ENCODE results near the gene ACP6.
A peak's percentile ranks its signal among the peaks of the same experiment; 100 is the strongest.
"Not testable (repeated sequence)": the region's sequence is repeated elsewhere in the genome, so short reads cannot be mapped to it uniquely, and the experiment has no call there.

The ACP6 gene

DNA sequence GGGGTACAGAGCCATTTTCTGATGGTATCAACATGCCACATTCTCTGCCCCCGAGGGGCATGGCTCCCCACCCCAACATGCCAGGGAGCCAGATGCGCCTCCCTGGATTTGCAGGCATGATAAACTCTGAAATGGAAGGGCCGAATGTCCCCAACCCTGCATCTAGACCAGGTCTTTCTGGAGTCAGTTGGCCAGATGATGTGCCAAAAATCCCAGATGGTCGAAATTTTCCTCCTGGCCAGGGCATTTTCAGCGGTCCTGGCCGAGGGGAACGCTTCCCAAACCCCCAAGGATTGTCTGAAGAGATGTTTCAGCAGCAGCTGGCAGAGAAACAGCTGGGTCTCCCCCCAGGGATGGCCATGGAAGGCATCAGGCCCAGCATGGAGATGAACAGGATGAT lies 50.6 kb downstream of the ACP6 start:
- DNase-seq = no peak

DNA sequence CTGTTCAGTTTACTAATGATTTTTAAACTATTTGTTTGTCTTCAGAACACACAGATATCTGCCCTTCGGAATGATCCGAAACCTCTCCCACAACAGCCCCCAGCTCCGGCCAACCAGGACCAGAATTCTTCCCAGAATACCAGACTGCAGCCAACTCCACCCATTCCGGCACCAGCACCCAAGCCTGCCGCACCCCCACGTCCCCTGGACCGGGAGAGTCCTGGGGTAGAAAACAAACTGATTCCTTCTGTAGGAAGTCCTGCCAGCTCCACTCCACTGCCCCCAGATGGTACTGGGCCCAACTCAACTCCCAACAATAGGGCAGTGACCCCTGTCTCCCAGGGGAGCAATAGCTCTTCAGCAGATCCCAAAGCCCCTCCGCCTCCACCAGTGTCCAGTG lies 51.6 kb downstream of the ACP6 start:
- no peak for DNase-seq

DNA sequence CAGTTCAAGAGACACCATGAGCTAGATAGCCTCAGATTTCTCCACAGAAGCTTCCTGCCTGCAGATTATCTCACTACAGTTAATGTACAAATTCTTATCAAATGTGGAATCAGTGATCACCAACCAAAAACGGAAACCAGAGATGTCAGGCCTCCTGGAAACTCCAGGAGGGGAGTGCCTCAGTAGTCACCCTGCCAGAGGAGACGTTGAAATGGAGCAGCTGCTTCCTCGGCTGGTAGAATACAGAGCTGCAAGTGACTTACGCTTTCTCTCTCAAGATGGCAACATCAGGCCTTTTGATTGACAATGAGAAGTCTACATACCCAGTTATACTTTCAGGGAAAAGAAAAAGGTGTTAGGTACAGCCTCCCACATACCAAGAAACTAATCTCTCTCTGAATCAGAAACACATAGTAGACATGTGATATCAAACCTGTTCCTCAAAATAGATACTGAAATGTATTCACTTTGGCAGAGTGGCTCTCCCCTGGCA lies 52.2 kb downstream of the ACP6 start:
- peak; percentile 65 for DNase-seq

DNA sequence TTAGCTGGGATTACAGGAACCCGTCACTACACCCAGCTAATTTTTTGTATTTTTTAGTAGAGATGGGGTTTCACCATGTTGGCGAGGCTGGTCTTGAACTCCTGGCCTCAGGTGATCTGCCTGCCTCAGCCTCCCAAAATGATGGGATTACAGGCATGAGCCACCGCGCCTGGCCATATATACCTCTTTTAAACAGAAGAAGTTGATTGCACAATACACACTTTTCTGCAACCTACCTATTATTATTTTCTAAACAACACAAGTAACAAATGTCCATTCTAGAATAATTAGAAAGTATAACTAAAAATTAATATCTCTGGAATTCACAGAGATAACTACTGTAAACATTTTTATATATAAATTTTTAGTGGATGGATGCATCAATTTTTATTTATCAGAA lies 55.4 kb downstream of the ACP6 start:
- not testable (repeated sequence) for DNase-seq

DNA sequence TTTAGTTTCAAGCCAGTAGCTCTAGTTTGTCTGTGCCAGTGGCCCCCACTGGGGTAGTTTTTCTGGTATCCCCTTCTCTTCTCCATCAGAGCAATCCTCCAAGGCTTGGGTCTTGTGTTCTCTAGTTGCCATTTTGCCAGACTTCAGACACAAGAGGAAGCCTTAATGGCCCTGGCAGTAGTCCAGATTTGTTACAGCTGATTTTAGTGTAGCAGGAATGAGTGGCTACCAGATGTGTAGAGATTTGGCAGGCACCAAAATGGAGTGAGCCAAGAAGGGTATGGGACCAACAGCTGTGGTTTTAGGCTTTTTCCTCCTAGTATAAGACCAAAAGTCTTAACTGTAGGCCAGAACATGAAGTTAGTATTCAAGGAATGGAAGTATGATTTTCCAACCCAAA lies 56.8 kb downstream of the ACP6 start:
- no peak for DNase-seq

DNA sequence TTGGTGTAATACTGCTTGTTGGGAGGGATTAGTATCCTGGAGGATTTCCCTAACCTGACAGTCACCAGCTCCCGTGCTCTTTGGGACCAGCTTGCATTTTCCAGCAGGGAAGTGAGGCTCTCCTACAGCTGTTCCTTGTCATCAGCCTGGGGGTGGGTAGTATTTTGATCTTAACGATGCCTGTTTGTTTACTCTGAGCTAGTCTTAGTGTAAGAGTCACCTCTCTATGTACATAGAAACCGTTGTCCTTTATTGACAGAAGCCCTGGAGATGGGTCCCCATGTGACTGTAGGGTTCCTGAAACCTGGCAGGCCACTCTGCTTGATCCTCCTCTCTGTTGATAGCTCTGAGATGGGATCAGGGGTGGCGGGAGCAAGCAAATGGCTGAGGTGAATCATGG lies 58.0 kb downstream of the ACP6 start:
- no peak for DNase-seq

DNA sequence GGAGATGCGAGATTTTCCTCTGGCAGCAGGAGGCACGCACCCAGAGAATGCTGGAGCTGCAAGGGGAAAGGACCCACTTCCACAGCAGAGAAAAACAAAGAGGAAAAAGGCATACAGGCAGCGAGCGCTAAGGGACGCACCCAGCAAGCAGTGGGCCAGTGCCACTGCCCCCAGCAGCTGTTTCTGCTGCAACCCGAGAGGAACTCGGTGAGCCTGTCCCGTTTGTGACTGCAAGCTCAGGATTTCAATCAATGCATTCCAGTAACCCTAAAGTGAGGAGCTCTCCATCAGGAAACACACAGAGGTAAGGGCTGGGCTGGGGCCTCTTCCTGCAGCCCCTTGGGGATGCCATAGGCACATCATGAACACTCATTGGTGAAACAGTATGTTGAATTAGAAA lies 58.7 kb downstream of the ACP6 start:
- no peak for DNase-seq

GRCh38 chr1:147611021-147611426 lies 59.3 kb downstream of the ACP6 start:
- no peak for DNase-seq

GRCh38 chr1:147609358-147609757 lies 61.0 kb downstream of the ACP6 start:
- no peak for DNase-seq

DNA sequence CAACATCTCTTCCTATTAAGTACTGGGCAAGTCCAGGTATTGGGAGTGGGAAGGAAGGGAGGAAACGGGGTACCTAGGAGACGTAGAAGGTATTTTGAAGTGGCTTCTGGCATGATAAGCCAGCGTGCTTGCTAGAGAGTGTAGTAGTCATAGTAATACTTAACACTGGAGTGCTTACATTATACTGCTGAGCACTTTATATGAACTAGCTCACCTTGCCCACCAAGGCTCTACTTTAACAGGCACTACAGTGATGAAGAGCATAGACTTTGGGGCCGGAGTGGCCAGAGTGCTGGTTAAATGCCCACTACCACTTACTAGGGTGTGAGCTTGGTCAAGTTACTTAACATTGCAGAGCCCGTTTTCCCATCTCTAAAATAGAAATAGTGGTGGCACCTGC lies 61.7 kb downstream of the ACP6 start:
- DNase-seq = no peak

GRCh38 chr1:147605591-147605990 lies 64.7 kb downstream of the ACP6 start:
- no peak for DNase-seq

DNA sequence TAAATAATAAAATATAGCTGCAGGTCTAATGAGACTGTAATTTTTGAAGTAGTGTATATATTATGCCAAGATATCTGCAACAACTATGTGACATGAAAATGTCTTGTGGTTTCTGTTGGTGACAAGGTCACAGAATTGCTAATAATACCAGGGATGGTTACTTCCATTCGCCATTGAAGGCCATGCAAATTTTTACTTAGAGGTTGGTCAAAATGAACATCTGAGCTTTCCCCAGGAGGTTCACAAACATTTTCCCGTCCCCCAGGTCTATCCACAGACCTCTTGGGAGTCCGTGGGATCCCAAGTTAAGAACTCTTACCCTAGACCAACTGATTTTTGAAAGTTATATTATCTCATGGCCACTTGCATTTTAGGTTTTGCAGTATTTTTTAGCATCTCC lies 66.3 kb downstream of the ACP6 start:
- no peak for DNase-seq

DNA sequence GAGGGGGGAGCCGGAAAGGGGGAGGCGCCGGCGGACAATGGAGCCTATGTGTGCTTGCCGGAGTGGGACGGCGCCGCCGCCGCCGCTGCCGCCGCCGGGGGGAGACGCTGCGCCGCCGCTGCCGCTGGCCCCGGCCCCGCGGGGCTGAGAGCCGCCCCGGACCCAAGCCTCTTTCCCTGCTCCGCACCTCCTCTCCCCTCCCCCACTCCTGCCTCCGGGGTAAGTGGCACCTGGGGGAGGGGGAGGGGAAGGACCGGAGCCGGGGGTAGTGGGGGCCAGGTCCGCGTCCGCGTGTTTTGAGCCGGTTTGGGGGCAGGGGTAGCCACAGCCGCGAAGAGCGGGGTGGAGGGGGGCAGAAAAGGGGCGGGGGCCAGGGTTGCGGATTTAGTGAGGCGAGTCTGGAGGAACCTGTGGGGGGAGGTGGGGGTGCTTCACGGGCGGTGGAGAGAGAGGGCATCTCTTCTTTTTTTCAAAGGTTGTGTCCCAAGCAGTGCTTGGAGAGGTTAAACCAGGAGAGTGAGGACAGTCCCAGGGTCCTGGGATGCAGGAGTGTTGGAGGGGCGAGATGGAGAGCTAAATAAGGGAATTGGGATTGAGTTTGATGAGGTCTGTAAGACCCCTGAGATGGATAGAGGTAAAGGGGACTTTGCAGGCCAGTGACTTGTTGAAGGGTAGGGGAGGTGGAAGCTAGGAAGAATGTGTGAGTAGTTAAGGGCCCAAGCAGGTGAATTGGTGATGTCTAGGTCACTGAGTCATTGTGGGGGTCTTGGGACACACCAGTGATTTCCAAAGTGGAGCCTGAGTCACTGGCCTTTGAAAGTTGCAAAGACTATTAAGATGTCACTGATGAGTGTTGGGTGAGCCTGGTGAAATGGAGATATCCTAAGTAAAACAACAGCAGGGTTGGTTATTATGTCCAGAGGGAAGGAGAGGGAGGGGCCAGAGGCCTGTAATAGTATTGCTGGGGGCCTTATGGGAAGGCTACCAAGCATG lies 69.9 kb downstream of the ACP6 start:
- DNase-seq = no peak

DNA sequence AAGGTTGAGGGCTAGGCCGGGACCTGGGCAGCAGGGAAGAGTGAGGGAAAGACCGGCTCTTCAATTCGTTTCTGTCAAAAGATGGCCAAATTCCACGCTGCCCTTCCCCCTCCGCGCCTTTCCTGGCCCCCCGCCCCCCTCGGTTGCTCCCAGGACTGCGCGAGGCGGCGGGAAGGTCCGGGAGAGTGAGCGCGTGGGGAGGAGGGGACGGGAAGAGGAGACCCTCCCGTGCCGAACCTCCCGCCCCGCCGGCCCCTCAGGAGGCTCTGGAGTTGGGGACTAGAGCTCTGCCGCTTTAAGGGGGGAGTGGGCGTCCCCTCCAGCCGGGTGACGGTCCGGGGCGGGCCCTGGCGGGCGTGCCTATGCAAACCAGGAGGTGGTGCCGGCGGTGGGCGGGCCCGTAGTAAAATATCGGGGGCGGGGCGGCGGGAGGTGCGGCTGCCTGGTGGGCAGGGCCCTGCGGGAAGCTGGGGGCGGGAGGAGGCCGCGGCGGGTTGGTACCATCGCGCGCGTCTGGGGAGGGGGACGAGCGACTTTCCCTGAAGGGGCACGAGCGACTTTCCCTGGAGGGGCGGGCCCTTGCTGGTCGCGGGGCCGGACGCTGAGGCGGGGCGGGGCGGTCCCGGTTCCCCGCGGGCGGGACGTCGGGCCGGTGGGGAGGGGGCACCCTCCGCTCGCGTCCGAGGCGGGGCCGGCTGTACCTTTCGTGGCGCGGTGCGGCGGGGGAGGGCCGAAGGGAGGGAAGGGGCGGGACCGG lies 70.8 kb downstream of the ACP6 start:
- peak; percentile 96 for DNase-seq

DNA sequence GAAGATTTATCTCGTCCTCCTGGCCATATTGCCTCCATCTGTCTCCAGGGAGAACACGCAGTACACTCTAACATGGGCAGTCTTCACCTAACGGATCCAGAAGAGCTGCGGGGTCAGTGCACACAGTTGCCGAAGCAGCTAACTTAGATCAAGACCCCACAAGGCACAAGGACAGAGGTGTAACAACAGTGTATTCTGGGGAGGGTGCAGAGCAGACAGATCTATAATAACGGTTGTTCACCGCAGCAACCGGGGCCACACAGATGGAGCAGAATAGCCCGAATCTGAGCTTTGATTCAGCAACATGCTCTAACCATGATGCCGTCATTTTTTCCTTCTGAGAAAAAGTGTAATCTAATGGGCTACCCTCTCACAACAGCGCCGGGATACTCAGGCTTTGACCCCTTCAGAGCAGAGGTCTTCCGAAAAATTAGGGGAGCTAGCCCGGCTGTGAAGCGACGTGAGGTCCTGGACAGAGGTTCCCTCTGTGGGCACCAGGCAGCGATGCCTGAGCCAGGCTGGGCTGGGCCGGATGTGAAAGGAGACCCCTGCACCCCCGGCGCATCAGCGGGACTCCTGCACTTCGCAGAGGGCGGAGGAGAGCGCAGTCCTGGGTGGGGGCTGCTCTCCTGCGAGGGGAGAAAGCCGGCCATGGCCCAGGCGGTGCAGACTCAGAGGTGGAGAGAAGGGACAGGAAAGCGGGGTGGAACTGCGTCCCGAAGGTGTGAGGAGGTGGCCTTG lies 71.5 kb downstream of the ACP6 start:
- DNase-seq = peak; percentile 19

DNA sequence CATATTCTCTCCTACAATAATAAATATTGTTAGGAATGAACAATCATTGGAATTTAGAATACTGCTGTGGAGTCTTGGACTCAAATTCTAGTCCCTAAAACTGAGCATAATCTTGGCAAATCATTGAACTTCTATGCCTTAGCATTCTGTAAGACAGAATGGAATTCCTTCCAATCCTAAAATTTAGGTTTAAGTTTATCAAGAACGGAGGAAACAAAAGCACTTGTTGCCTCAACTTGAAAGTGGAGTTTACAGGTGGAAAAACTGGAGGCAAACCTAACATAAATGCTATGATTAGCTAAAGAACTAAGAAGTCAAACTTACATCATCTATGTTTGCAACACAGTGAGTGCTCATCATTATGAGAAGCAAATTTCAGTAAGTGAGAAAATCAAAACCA lies 73.3 kb downstream of the ACP6 start:
- no peak for DNase-seq

Data from CD4-positive, alpha-beta T cell treated with Interleukin-17A for 1 hour (primary cell).